ENCODE measurements around the gene MRPS31.
A peak's percentile ranks its signal among the peaks of the same experiment; 100 is the strongest.

GRCh38 chr13:40682449-40683240 lies 88.3 kb downstream of the MRPS31 start:
- TF ChIP-seq, protein P1, sequence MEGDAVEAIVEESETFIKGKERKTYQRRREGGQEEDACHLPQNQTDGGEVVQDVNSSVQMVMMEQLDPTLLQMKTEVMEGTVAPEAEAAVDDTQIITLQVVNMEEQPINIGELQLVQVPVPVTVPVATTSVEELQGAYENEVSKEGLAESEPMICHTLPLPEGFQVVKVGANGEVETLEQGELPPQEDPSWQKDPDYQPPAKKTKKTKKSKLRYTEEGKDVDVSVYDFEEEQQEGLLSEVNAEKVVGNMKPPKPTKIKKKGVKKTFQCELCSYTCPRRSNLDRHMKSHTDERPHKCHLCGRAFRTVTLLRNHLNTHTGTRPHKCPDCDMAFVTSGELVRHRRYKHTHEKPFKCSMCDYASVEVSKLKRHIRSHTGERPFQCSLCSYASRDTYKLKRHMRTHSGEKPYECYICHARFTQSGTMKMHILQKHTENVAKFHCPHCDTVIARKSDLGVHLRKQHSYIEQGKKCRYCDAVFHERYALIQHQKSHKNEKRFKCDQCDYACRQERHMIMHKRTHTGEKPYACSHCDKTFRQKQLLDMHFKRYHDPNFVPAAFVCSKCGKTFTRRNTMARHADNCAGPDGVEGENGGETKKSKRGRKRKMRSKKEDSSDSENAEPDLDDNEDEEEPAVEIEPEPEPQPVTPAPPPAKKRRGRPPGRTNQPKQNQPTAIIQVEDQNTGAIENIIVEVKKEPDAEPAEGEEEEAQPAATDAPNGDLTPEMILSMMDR (IDR thresholded peaks at IDR 0.05 in 2 of 3, conservative IDR thresholded peaks at IDR 0.05 in 1 of 3; ENCODE audit: borderline replicate concordance in 1 of 3, insufficient read depth in 1 of 3, low read depth in 2 of 3, low read length in 2 of 3): peak; percentile 30 to 63 (median 53); a peak in 5 of 6 replicates
- no peak for TF ChIP-seq POLR2AphosphoS5 (IDR thresholded peaks at IDR 0.05; ENCODE audit: low read depth, low read length)
- no peak for TF ChIP-seq EZH2 (IDR thresholded peaks at IDR 0.05)
